B cell (primary cell): ENCODE data around the gene RPH3AL. TPM values are rescaled to one million over a fixed set of nuclear protein-coding genes. Genes with fewer than 3 reads are reported as not detected.

Source experiments
- ATAC-seq: fragments of 200-7000 bp; cut with Tn5 transposase; one replicate; pipeline ENCODE4 v1.10.0; 2021; ENCODE audit warnings: low read depth, mild to moderate bottlenecking, moderate number of reproducible peaks, moderate library complexity
- CTCF ChIA-PET: fragments of 350-600 bp; sonication (Branson Sonifier 250); formaldehyde crosslinking; loops from one replicate; lab custom pipeline; 2021; ENCODE audit warnings: antibody characterized with exemption, inconsistent platforms; lab: Charles Lee
- POLR2A ChIA-PET: fragments of 350-600 bp; sonication (Branson Sonifier 250); formaldehyde crosslinking; loops from one replicate; lab custom pipeline; 2021; ENCODE audit warnings: antibody characterized with exemption; lab: Charles Lee
- DNase-seq: peaks from one replicate; pipeline ENCODE4 v3.0.0; 2013
- H2AFZ ChIP-seq: 2 replicates; pipeline ENCODE4 v1.6.1; 2012; ENCODE audit warnings: mild to moderate bottlenecking, low read depth, low read length; ENCODE audit not compliant: insufficient read depth, poor library complexity, severe bottlenecking
- H3K27ac ChIP-seq, 2 donors: 1 replicate in 1 of 2; 2 replicates in 1 of 2; pipeline ENCODE4 v1.5.1; 2012 to 2013; ENCODE audit warnings: low read length in 2 of 2, mild to moderate bottlenecking in 2 of 2, moderate library complexity in 1 of 2
- H3K27me3 ChIP-seq, 4 experiments: fragments of 200-600 bp in 1 of 4; sonication (generic) in 1 of 4; replicated peaks in 1 of 4; 1 replicate in 2 of 4; 2 replicates in 2 of 4; pipeline versions ENCODE4 v1.6.1 to v1.7.0; 2013 to 2016; ENCODE audit warnings: low read length in 3 of 4, mild to moderate bottlenecking in 2 of 4, mixed read lengths in 1 of 4, moderate library complexity in 1 of 4; ENCODE audit not compliant: insufficient read depth in 4 of 4, control insufficient read depth in 3 of 4; ENCODE audit errors: control extremely low read depth in 1 of 4
- H3K36me3 ChIP-seq, 2 experiments: replicated peaks in 1 of 2; 1 replicate in 1 of 2; 2 replicates in 1 of 2; pipeline versions ENCODE4 v1.6.1 to v1.7.1; 2013; ENCODE audit warnings: low read length in 1 of 2; ENCODE audit not compliant: insufficient read depth in 2 of 2, control insufficient read depth in 1 of 2; ENCODE audit errors: control extremely low read depth in 1 of 2, extremely low read depth in 1 of 2
- H3K4me1 ChIP-seq, 2 donors: fragments of 200-600 bp in 1 of 2; sonication (generic) in 1 of 2; 1 replicate in 1 of 2; 2 replicates in 1 of 2; pipeline versions ENCODE4 v1.5.1 to v1.6.1; 2013 to 2017; ENCODE audit warnings: low read length in 2 of 2; ENCODE audit not compliant: control insufficient read depth in 2 of 2, insufficient read depth in 2 of 2
- H3K4me2 ChIP-seq: replicated peaks from 2 replicates; pipeline ENCODE3; 2012; ENCODE audit warnings: mild to moderate bottlenecking, low read depth, low read length; ENCODE audit not compliant: poor library complexity, severe bottlenecking
- H3K4me3 ChIP-seq, 5 experiments: fragments of 200-600 bp in 1 of 5; sonication (generic) in 1 of 5; 1 replicate in 3 of 5; 2 replicates in 2 of 5; pipeline versions ENCODE4 v1.5.1 to v1.7.0; 2011 to 2016; ENCODE audit warnings: low read length in 4 of 5, mild to moderate bottlenecking in 4 of 5, low read depth in 2 of 5, control low read depth in 1 of 5, moderate library complexity in 1 of 5; ENCODE audit not compliant: insufficient read depth in 1 of 5; ENCODE audit errors: control extremely low read depth in 1 of 5, extremely low read depth in 1 of 5
- H3K79me2 ChIP-seq: fragments of 200-600 bp; sonication (generic); one replicate; pipeline ENCODE4 v1.6.0; 2016; ENCODE audit warnings: low read length; ENCODE audit not compliant: control insufficient read depth, insufficient read depth
- H3K9ac ChIP-seq: fragments of 200-600 bp; sonication (generic); 2 replicates; pipeline ENCODE4 v1.6.1; 2017; ENCODE audit warnings: mild to moderate bottlenecking, low read length, moderate library complexity
- H3K9me3 ChIP-seq, 3 donors: one replicate each; pipeline versions ENCODE4 v1.6.1 to v1.7.1; 2013; ENCODE audit warnings: low read length in 2 of 3; ENCODE audit not compliant: control insufficient read depth in 2 of 3, insufficient read depth in 1 of 3; ENCODE audit errors: control extremely low read depth in 1 of 3
- H4K20me1 ChIP-seq: 2 replicates; pipeline ENCODE4 v1.6.0; 2012; ENCODE audit warnings: mild to moderate bottlenecking, low read length; ENCODE audit not compliant: insufficient read depth, control insufficient read depth, poor library complexity, severe bottlenecking
- H3K27ac Mint-ChIP-seq: one replicate; pipeline ENCODE4 v1.8.0; 2021; ENCODE audit warnings: mixed read lengths
- H3K27me3 Mint-ChIP-seq: one replicate; pipeline ENCODE4 v1.8.0; 2021; ENCODE audit warnings: mixed read lengths
- H3K4me1 Mint-ChIP-seq: one replicate; pipeline ENCODE4 v1.8.0; 2021; ENCODE audit warnings: mixed read lengths
- H3K4me3 Mint-ChIP-seq: one replicate; pipeline ENCODE4 v1.8.0; 2021; ENCODE audit warnings: mixed read lengths
- H3K9me3 Mint-ChIP-seq: one replicate; pipeline ENCODE4 v1.8.0; 2022; ENCODE audit warnings: mixed read lengths; ENCODE audit not compliant: insufficient read depth
- EZH2 ChIP-seq: IDR thresholded peaks from 2 replicates; pipeline ENCODE4 v1.6.1; 2012; ENCODE audit warnings: borderline replicate concordance, low read depth, mild to moderate bottlenecking, moderate library complexity, low read length; ENCODE audit not compliant: insufficient read depth, poor library complexity, severe bottlenecking
- WGBS: methylation state at CpG from one replicate; pipeline ENCODE4 v1.1.5; 2013; ENCODE audit warnings: missing lambda C conversion rate; ENCODE audit not compliant: insufficient coverage; 5-methylcytosine and 5-hydroxymethylcytosine counted together
- intact Hi-C: fragments of 100-400 bp; cut with micrococcal nuclease; formaldehyde crosslinking; loops from one replicate; pipeline ENCODE4 v1.10.0; 2022
- polyA plus RNA-seq: library from polyadenylated mRNA; depleted of rRNA; stranded (reverse); fragments of >200 nt; gene quantifications from 2 replicates; pipeline ENCODE4 v1.2.3, GENCODE V29; 2012
- total RNA-seq, 2 donors: library from RNA; stranded (reverse); fragments of 120-200 nt in 1 of 2; gene quantifications; 1 replicate in 1 of 2; 2 replicates in 1 of 2; pipeline versions ENCODE4 v1.2.3 to v1.2.4, GENCODE V29; 2013 to 2022
- TF ChIP-seq, protein P1 (sequence below): fragments of 200-600 bp; IDR thresholded peaks from one replicate; pipeline ENCODE4 v1.8.0; 2022; ENCODE audit warnings: antibody characterized with exemption, mild to moderate bottlenecking

RPH3AL gene
- total and polyA plus RNA-seq, 2 donors (not counting 1 experiment from before 2014, with no cell fraction given), result 10.8 to 13.3 TPM

- no peaks in the 10 kb centered on the region for H3K27me3 ChIP-seq
- no peaks in the 10 kb centered on the region for H3K79me2 ChIP-seq
- Mint-ChIP-seq H3K4me3 (no peak overlapping the region), H3K9me3 (no peaks in the 10 kb centered on the region), H3K27ac (no peak overlapping the region), H3K4me1 (no peaks in the 10 kb centered on the region), H3K27me3 (no peaks in the 10 kb centered on the region)
- H3K9ac ChIP-seq, result no peak overlapping the region
- WGBS, result 85% methylated on average over 29 of the region's 32 CpGs
- peaks cover 0 to 4% (median 0%) of the 10 kb centered on the region in 3 donors for H3K9me3 ChIP-seq
- H3K4me2 ChIP-seq, result no peak overlapping the region
- intact Hi-C loops, result no loop called here
- no peaks in the 10 kb centered on the region for H4K20me1 ChIP-seq
- TF ChIP-seq, protein P1, sequence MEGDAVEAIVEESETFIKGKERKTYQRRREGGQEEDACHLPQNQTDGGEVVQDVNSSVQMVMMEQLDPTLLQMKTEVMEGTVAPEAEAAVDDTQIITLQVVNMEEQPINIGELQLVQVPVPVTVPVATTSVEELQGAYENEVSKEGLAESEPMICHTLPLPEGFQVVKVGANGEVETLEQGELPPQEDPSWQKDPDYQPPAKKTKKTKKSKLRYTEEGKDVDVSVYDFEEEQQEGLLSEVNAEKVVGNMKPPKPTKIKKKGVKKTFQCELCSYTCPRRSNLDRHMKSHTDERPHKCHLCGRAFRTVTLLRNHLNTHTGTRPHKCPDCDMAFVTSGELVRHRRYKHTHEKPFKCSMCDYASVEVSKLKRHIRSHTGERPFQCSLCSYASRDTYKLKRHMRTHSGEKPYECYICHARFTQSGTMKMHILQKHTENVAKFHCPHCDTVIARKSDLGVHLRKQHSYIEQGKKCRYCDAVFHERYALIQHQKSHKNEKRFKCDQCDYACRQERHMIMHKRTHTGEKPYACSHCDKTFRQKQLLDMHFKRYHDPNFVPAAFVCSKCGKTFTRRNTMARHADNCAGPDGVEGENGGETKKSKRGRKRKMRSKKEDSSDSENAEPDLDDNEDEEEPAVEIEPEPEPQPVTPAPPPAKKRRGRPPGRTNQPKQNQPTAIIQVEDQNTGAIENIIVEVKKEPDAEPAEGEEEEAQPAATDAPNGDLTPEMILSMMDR, result no peak
- no peak for TF ChIP-seq EZH2
- ATAC-seq (no peak), DNase-seq (no peak)
- no peak overlapping the region for H3K27ac ChIP-seq
- POLR2A ChIA-PET, result no interaction called here
- CTCF ChIA-PET, result no interaction called here
- H2AFZ ChIP-seq, result no peak overlapping the region
- H3K4me3 ChIP-seq, result no peak overlapping the region
- H3K36me3 ChIP-seq, result no peaks in the 10 kb centered on the region
- no peaks in the 10 kb centered on the region for H3K4me1 ChIP-seq
Observed at GRCh38 chr17:282000-282911, 70.4 kb downstream of the RPH3AL start.

- TF ChIP-seq, protein P1, result no peak
- TF ChIP-seq EZH2, result no peak
- H3K4me3 ChIP-seq, result no peak overlapping the region
- no peaks in the 10 kb centered on the region for H3K4me1 ChIP-seq
- H3K79me2 ChIP-seq, result no peaks in the 10 kb centered on the region
- no peak overlapping the region for H3K4me3 Mint-ChIP-seq
- H3K4me2 ChIP-seq, result no peak overlapping the region
- no peaks in the 10 kb centered on the region for H4K20me1 ChIP-seq
- H2AFZ ChIP-seq, result no peak overlapping the region
- H3K9me3 Mint-ChIP-seq, result no peaks in the 10 kb centered on the region
- intact Hi-C loops, result no loop called here
- H3K4me1 Mint-ChIP-seq, result no peaks in the 10 kb centered on the region
- no peak overlapping the region for H3K27ac ChIP-seq
- ChIA-PET CTCF (no interaction called here), POLR2A (no interaction called here)
- 81% methylated on average over 16 of the region's 21 CpGs for WGBS
- no peak overlapping the region for H3K9ac ChIP-seq
- no peaks in the 10 kb centered on the region for H3K36me3 ChIP-seq
- no peaks in the 10 kb centered on the region for H3K27me3 ChIP-seq
- H3K27me3 Mint-ChIP-seq, result no peaks in the 10 kb centered on the region
- peaks cover 0 to 4% (median 0%) of the 10 kb centered on the region in 3 donors for H3K9me3 ChIP-seq
- ATAC-seq (no peak), DNase-seq (no peak)
- no peak overlapping the region for H3K27ac Mint-ChIP-seq
Observed at GRCh38 chr17:281365-281999, 71.1 kb downstream of the RPH3AL start.
